22Rv1 (cell line): Measurements from ENCODE around the gene LMAN2L.

Experiments
- ZFX ChIP-seq: fragments of 450-650 bp; IDR thresholded peaks from 2 replicates; pipeline ENCODE4 v1.6.1; 2017; ENCODE audit warnings: antibody characterized with exemption, borderline replicate concordance
- TF ChIP-seq, protein P1 (sequence below): fragments of 450-650 bp; IDR thresholded peaks from 2 replicates; pipeline ENCODE4 v1.5.1; 2017; ENCODE audit warnings: mild to moderate bottlenecking

DNA sequence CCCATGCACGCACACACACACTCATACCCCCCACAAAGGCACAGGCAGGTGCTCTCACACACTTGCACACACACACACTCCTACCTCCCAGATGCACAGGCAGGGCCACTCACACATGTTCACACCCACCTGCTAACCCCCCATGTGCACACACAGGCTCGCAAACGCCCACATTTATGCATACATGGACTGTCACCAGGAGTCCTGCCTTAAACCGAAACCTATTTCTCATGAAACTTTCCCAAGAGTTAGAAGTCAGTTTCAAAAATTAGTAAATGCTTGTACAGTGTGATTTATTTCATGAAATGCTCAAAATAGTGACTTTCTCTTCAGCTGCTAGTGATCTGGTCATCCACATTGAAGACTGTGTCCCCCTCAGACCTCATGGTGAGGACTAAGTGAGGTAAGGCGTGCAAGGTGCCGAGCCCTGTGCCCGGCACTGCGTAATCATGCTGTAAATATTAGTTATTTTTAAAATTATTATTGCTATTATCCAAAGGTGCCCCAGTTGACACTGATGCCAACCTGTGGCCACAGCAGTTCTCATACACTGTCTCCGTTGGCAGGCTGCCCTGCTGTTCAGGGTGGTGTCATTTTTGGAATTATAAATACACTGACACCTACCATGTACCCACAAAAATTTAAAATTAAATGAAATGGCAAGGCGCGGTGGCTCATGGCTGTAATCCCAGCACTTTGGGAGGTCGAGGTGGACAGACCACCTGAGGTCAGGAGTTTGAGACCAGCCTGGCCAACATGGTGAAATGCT, 33.2 kb upstream of the LMAN2L start:
- TF ChIP-seq, protein P1, sequence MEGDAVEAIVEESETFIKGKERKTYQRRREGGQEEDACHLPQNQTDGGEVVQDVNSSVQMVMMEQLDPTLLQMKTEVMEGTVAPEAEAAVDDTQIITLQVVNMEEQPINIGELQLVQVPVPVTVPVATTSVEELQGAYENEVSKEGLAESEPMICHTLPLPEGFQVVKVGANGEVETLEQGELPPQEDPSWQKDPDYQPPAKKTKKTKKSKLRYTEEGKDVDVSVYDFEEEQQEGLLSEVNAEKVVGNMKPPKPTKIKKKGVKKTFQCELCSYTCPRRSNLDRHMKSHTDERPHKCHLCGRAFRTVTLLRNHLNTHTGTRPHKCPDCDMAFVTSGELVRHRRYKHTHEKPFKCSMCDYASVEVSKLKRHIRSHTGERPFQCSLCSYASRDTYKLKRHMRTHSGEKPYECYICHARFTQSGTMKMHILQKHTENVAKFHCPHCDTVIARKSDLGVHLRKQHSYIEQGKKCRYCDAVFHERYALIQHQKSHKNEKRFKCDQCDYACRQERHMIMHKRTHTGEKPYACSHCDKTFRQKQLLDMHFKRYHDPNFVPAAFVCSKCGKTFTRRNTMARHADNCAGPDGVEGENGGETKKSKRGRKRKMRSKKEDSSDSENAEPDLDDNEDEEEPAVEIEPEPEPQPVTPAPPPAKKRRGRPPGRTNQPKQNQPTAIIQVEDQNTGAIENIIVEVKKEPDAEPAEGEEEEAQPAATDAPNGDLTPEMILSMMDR = no peak
- TF ChIP-seq ZFX = no peak
